K562 (cell line): ENCODE results near the gene FGFR4. TPM values are rescaled to one million over a fixed set of nuclear protein-coding genes. Genes with fewer than 3 reads are reported as not detected.
A peak's percentile ranks its signal among the peaks of the same experiment; 100 is the strongest.

Experiments used
- AFF4 ChIP-seq: sonication (generic); formaldehyde crosslinking; IDR thresholded peaks from 2 replicates; pipeline ENCODE4 v1.8.0; 2023; ENCODE audit warnings: mild to moderate bottlenecking, missing genetic modification reagents
- BHLHE40 ChIP-seq: IDR thresholded peaks from 2 replicates; pipeline ENCODE4 v1.6.1; 2011; ENCODE audit warnings: low read length, improper control_type of control experiment
- HDAC1 ChIP-seq, 2 experiments: fragments of 450-650 bp; IDR thresholded peaks; 2 replicates each; pipeline ENCODE4 v1.6.1; 2016 to 2017; ENCODE audit warnings: inconsistent platforms in 1 of 2, mild to moderate bottlenecking in 1 of 2, moderate library complexity in 1 of 2
- HINFP ChIP-seq: fragments of 450-650 bp; conservative IDR thresholded peaks from 2 replicates; pipeline ENCODE4 v1.6.1; 2016; ENCODE audit warnings: missing genetic modification characterization, low read depth, mild to moderate bottlenecking, control low read depth, missing compliant biosample characterization
- ILK ChIP-seq: fragments of 450-650 bp; IDR thresholded peaks from 2 replicates; pipeline ENCODE4 v1.6.1; 2016; ENCODE audit warnings: missing genetic modification characterization, low read depth, mild to moderate bottlenecking, missing compliant biosample characterization, moderate library complexity, borderline replicate concordance
- JUND ChIP-seq, 2 experiments: IDR thresholded peaks; 2 replicates in 1 of 2; 3 replicates in 1 of 2; pipeline ENCODE4 v1.6.1; 2011; ENCODE audit warnings: borderline replicate concordance in 2 of 2, low read depth in 2 of 2, low read length in 2 of 2, improper control_type of control experiment in 1 of 2, missing biosample characterization in 1 of 2, missing genetic modification characterization in 1 of 2, missing genetic modification reagents in 1 of 2
- NFRKB ChIP-seq: fragments of 450-650 bp; IDR thresholded peaks from 2 replicates; pipeline ENCODE4 v1.6.1; 2016; ENCODE audit warnings: low read depth
- PURB ChIP-seq: sonication (generic); formaldehyde crosslinking; IDR thresholded peaks from 2 replicates; pipeline ENCODE4 v1.9.0; 2021; ENCODE audit warnings: low read depth, mild to moderate bottlenecking, missing genetic modification reagents
- RBM25 ChIP-seq: fragments of 200-400 bp; formaldehyde crosslinking; IDR thresholded peaks from 2 replicates; pipeline ENCODE4 v1.6.1; 2018; ENCODE audit warnings: low read length, low read depth, moderate library complexity; ENCODE audit not compliant: severe bottlenecking
- RHOXF2B ChIP-seq: fragments of 250-450 bp; sonication (Bioruptor Pico); conservative IDR thresholded peaks from 2 replicates; pipeline ENCODE4 v1.5.1; 2021
- SIX5 ChIP-seq, 2 experiments: IDR thresholded peaks; 2 replicates each; pipeline ENCODE4 v1.6.1; 2011; ENCODE audit warnings: low read length in 2 of 2, borderline replicate concordance in 1 of 2, low read depth in 1 of 2, mild to moderate bottlenecking in 1 of 2, moderate library complexity in 1 of 2; ENCODE audit not compliant: insufficient read depth in 1 of 2
- TCFL5 ChIP-seq: fragments of 250-450 bp; sonication (Bioruptor Pico); conservative IDR thresholded peaks from 2 replicates; pipeline ENCODE4 v1.6.1; 2021; ENCODE audit warnings: mild to moderate bottlenecking, moderate library complexity, matching md5 sums
- ZFP30 ChIP-seq: fragments of 250-450 bp; sonication (Bioruptor Pico); IDR thresholded peaks from 2 replicates; pipeline ENCODE4 v1.8.0; 2022; ENCODE audit warnings: moderate library complexity, mild to moderate bottlenecking, inconsistent platforms, borderline replicate concordance
- ZNF174 ChIP-seq: fragments of 250-450 bp; sonication (Bioruptor Pico); IDR thresholded peaks from 2 replicates; pipeline ENCODE4 v1.4.0; 2020; ENCODE audit warnings: mild to moderate bottlenecking
- ZNF175 ChIP-seq: fragments of 200-800 bp; sonication (Bioruptor generic); IDR thresholded peaks from 2 replicates; pipeline ENCODE4 v1.6.1; 2016; ENCODE audit warnings: low read depth, mild to moderate bottlenecking, missing genetic modification characterization, missing compliant biosample characterization
- ZNF212 ChIP-seq: fragments of 450-650 bp; formaldehyde crosslinking; IDR thresholded peaks from 2 replicates; pipeline ENCODE4 v1.4.0; 2020; ENCODE audit warnings: mild to moderate bottlenecking
- ZNF76 ChIP-seq: fragments of 250-450 bp; sonication (Bioruptor Pico); IDR thresholded peaks from 2 replicates; pipeline ENCODE4 v1.4.0; 2020; ENCODE audit warnings: mild to moderate bottlenecking, moderate library complexity, borderline replicate concordance
- ZNF766 ChIP-seq: fragments of 200-800 bp; sonication (Bioruptor generic); conservative IDR thresholded peaks from 2 replicates; pipeline ENCODE4 v1.6.1; 2016; ENCODE audit warnings: missing genetic modification characterization, missing compliant biosample characterization
- ZNF780A ChIP-seq: fragments of 250-450 bp; sonication (Bioruptor Pico); IDR thresholded peaks from 2 replicates; pipeline ENCODE4 v1.5.0; 2021; ENCODE audit warnings: mild to moderate bottlenecking
- polyA plus RNA-seq, 8 experiments: library from polyadenylated mRNA; depleted of rRNA in 4 of 8; stranded (reverse) in 5 of 8; unstranded in 3 of 8; fragments of >200 nt; fragmentation: Nextera tagmentation in 2 of 8; fragmentation: Illumina TruSeq in 1 of 8; extraction: Ambion mirVana in 2 of 8; extraction: Trizol in 1 of 8; gene quantifications; 2 replicates each; pipeline versions ENCODE4 v1.2.1 to v1.2.3, GENCODE V29; 2011 to 2014; ENCODE audit warnings: inconsistent platforms in 1 of 8, missing spikeins in 1 of 8
- total RNA-seq, 7 experiments: library from RNA; depleted of rRNA in 6 of 7; stranded (reverse); fragments of >200 nt in 6 of 7; fragmentation: Illumina TruSeq in 2 of 7; extraction: Trizol in 2 of 7; gene quantifications; 2 replicates each; pipeline versions ENCODE4 v1.2.1 to v1.2.3, GENCODE V29; 2011 to 2021; ENCODE audit warnings: low replicate concordance in 1 of 7
- TF ChIP-seq, protein P1 (sequence below): fragments of 450-650 bp; IDR thresholded peaks from 2 replicates; pipeline ENCODE4 v1.6.1; 2016; ENCODE audit warnings: borderline replicate concordance

FGFR4 gene
- total and polyA plus RNA-seq, 9 of the 15 experiments (the other 6 are each of a cell fraction or from before 2014, with no cell fraction given): 0.76 to 35.4 (median 7.5) TPM

DNA sequence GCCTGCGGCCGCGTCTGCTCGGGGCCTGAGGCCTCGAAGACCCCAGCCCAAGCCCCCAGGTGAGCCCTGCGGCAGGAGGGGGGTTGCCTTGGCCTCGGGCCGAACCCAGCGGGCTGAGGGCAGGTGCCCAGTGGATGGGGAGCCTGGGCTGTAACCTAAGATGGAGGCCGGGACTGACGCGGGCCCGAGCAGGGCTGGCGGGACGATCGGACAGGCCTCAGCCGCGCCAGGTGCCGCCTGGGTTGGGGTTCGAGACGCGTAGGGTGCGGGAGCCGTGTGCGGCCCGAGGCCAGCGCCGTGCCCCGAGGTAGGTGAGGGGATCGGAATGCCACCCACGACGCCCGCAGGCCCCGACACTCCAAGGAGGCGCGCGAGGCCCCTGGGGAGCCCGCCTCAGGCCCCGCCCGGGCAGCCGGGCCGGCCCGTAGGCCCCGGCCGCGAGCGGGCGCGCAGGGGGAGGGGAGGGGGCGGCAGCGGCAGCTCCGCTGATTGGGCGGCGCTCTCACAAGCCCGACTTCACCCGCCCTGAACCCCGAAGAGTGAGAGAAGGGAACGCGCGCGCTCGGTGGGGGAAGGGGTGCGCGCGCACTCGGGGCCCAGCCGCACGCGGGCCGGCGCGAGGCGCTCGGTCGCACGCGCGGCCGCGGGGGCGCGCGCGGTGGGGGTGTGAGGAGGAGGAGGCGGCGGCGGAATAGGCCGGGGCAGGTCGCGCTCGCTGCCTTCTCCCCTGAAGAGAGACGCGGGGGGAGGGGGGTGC is 46.6 kb downstream of the FGFR4 start, which contains the start of gene NSD1 (continued):
- no peak for TF ChIP-seq TCFL5
- TF ChIP-seq BHLHE40: peak; percentile 66; the same call in 1 of the 2 replicates
- TF ChIP-seq ZNF780A (CRISPR knock-in tag): no peak
- TF ChIP-seq ZNF212 (CRISPR knock-in tag): no peak
- no peak for TF ChIP-seq ZNF76
- TF ChIP-seq JUND (IDR thresholded peaks at IDR 0.05; ENCODE audit: borderline replicate concordance, low read depth, low read length): no peak
- TF ChIP-seq JUND (tag; IDR thresholded peaks at IDR 0.05; ENCODE audit: borderline replicate concordance, low read depth, low read length): no peak
- peak; percentile 31; the same call in 1 of the 2 replicates for TF ChIP-seq NFRKB
- TF ChIP-seq ZNF175 (CRISPR knock-in tag): peak; percentile 87; the same call in 1 of the 2 replicates
- TF ChIP-seq ZFP30: no peak
- TF ChIP-seq, protein P1, sequence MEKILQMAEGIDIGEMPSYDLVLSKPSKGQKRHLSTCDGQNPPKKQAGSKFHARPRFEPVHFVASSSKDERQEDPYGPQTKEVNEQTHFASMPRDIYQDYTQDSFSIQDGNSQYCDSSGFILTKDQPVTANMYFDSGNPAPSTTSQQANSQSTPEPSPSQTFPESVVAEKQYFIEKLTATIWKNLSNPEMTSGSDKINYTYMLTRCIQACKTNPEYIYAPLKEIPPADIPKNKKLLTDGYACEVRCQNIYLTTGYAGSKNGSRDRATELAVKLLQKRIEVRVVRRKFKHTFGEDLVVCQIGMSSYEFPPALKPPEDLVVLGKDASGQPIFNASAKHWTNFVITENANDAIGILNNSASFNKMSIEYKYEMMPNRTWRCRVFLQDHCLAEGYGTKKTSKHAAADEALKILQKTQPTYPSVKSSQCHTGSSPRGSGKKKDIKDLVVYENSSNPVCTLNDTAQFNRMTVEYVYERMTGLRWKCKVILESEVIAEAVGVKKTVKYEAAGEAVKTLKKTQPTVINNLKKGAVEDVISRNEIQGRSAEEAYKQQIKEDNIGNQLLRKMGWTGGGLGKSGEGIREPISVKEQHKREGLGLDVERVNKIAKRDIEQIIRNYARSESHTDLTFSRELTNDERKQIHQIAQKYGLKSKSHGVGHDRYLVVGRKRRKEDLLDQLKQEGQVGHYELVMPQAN: no peak
- TF ChIP-seq RHOXF2B (CRISPR knock-in tag): no peak
- no peak for TF ChIP-seq ZNF174
- TF ChIP-seq ZNF766: peak; percentile 96
- TF ChIP-seq SIX5 (IDR thresholded peaks at IDR 0.05; ENCODE audit: borderline replicate concordance in 1 of 2, insufficient read depth in 1 of 2, low read depth in 1 of 2, low read length in 2 of 2): no peak
- no peak for TF ChIP-seq AFF4 (CRISPR knock-in tag)
- no peak for TF ChIP-seq HDAC1 (IDR thresholded peaks at IDR 0.05)
- TF ChIP-seq RBM25: peak; percentile 28
- TF ChIP-seq HINFP (tag): no peak
- no peak for TF ChIP-seq PURB
- no peak for TF ChIP-seq ILK
